Femur (tissue), 1 donor: Measurements from ENCODE around the gene CLOCK.
A peak's percentile ranks its signal among the peaks of the same experiment; 100 is the strongest.
"Not testable (repeated sequence)": the region's sequence is repeated elsewhere in the genome, so short reads cannot be mapped to it uniquely, and the experiment has no call there.

ENCODE experiments used
- DNase-seq: peaks from one replicate; pipeline ENCODE4 v3.0.0-alpha.2; 2017

The CLOCK gene

DNA sequence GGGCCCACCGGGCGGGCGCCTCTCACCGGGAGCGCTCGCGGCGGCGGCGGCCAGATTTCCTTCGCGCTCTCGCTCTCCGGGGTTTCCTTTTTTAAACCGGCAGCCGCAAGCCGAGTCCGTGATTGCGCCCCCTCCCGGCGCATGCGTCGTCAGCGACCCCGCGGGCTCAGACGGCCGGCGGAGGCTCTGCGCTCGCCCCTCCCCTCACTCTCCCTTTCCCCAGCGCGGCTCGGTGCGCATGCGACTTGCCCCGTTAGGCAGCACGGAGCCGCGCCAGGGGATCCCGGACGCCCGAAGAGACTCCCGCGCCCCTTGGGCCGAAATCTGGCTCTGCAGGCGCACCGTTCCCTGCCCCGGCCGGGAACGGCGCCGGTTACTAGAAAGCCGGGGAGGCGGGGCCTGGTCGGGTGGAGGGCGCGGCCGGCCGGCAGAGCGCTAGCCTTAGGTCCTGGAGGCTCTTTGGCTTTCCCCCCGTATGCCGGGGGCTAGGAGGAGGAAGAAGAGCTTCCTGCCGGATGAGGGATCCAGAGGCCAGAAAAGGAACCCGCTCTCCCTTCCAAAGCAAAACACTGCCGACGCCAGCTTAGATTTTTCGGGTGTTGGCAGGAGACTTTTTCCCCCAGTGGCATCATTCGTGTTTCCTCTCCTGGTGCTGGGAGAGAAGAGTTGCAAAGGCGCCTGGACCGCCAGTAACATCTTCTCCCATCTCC lies at the start of gene CLOCK:
CLOCK (minus strand) TSS at position 154 of the 710 bp plus-strand sequence. CDS start 64,124 bp downstream, outside the sequence.
- peak; percentile 92 for DNase-seq

DNA sequence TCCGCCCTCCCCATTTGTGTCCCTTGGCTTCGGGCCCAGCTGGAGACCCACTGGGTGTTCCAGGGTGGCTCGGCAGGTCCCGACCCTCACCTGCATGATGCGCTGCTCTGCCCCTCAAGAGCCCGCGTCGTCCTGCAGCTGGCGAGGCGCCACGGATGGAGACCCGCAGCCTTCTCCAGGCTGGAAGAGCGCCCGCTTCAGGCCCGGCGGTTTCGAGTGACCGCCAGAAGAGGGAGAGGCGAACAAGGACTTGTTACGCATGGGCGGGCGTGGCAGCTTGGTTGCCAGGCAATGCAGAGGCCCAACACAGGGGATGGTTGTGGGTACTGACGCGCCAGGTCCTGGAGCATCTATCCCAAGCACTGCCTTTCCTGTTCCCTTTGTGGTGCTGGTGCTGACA lies 45.3 kb upstream of the CLOCK start, which contains the start of gene PDCL2:
PDCL2 (minus strand) TSS at position 232 of the 400 bp plus-strand sequence; CDS start at position 96, 136 bp downstream.
- no peak for DNase-seq

GRCh38 chr4:55588160-55588559 lies 41.5 kb upstream of the CLOCK start:
- DNase-seq = no peak

DNA sequence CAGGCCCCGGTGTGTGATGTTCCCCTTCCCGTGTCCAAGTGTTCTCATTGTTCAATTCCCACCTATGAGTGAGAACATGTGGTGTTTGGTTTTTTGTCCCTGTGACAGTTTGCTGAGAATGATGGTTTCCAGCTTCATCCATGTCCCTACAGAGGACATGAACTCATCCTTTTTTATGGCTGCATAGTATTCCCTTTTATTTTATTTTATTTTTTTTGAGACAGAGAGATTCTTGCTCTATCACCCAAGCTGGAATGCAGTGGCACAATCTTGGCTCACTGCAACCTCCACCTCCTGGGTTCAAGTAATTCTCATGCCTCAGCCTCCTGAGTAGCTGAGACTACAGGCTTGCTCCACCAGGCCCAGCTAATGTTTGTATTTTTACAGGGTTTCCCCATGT lies 36.1 kb upstream of the CLOCK start:
- DNase-seq = not testable (repeated sequence)

GRCh38 chr4:55578341-55579010 lies 31.8 kb upstream of the CLOCK start:
- no peak for DNase-seq

DNA sequence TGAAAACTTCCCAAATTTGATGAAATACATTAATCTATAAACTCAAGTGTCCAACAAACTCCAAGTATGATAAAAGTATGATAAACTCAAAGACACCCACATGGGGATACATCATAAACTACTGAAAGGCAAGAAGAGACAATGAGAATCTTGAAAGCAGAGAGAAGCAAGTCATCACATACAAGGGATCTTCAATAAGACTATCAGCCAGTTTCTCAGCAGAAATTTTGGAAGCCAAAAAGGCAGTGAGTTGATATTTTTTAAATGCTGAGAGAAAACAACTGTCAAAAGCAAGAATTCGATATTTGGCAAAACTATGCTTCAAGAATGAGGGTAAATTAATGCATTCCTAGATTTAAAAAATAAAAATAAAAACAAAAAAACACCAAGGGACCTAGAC lies 28.8 kb upstream of the CLOCK start:
- DNase-seq = no peak

GRCh38 chr4:55574252-55574651 lies 27.5 kb upstream of the CLOCK start:
- DNase-seq = no peak

GRCh38 chr4:55571806-55572205 lies 25.1 kb upstream of the CLOCK start:
- DNase-seq = no peak

GRCh38 chr4:55568905-55569504 lies 22.3 kb upstream of the CLOCK start:
- no peak for DNase-seq

DNA sequence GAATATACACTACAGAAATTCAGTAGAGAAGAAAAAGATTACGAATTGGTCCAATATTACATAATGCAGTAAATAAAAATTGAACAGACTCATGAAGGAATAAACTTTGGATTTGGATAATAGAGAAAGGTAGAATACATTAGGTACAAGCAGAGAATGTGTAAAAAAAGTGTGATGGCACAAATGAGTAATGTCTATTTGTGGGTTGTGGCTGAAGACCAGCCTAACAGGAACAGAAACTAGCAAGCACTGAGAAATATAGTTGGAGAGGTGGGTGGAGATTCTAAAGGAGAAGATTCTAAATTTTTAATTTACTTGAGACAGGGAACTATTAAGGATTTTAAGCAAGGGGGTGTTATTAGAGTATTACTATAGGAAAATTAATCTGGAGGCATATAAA lies 15.2 kb upstream of the CLOCK start:
- DNase-seq = no peak

DNA sequence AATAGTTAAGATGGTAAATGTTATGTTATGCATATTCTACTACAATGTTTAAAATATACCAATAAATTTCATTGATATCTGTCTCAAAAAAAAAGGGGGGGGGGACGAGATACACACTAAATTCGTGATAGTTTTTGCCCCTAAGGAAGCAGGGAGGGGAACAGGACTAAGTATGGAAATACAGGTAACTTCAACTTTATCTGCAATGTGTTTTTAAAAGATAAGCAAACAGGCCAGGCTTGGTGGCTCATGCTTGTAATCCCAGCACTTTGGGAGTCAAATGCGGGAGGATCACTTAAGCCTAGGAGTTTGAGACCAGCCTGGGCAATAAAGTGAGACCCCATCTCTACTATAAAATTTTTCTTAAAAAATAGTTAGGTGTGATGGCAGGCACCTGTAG lies 13.4 kb upstream of the CLOCK start:
- DNase-seq = no peak

DNA sequence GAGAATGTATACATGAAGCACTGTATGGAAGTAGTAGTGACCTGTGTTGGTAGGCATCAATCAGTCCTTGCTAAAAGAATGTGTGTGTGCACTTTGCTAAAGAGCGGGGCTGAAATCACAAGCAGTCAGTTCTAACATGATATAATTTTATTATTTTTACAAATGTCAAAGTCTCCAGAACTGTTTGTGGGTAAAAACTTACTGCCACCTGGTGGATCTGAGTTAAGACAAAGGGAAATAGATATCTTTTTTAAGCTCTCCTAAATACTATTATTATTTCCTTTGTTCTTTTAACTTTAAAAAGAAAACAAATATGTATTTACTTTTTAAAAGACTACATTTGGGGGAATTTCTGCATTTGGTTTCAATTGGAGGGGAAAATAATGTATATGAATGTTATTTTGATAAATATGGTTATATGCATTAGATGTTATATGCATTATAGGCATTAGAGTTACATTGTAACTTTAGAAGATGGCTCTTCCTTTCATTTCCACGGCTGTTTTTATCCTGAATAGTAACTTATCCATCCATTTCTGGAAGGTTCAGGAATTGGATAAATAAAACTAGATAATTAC lies 7.8 kb upstream of the CLOCK start:
- no peak for DNase-seq

- DNase-seq = peak; percentile 51
Measured at GRCh38 chr4:55553441-55554201, 6.9 kb upstream of the CLOCK start.

- DNase-seq = not testable (repeated sequence)
Measured at GRCh38 chr4:55551964-55552363, 5.3 kb upstream of the CLOCK start.

GRCh38 chr4:55549888-55550287 lies 3.2 kb upstream of the CLOCK start:
- no peak for DNase-seq

DNA sequence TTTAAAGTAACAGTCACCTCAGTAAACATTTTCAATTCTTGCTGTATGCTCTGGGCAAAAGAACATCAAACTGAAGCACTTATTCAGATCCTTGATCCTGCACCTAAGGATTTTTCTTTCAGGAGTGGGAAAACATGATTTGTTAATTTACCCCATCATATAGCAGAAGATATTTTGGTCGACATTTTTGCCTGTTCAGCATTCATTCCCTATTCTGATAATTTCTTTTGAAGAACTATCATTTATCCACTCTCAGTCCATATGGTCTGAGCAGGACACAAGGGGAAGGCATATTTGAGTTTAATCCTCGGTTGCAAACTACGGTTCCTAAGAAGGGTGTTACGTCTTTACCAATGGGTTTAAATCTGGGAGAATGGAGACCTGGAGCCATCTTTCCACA lies 1.2 kb upstream of the CLOCK start:
- DNase-seq = no peak

- DNase-seq = no peak
Measured at GRCh38 chr4:55547466-55547770, 709 bp upstream of the CLOCK start.

- no peak for DNase-seq
Measured at GRCh38 chr4:55546506-55546755, 278 bp downstream of the CLOCK start.

DNA sequence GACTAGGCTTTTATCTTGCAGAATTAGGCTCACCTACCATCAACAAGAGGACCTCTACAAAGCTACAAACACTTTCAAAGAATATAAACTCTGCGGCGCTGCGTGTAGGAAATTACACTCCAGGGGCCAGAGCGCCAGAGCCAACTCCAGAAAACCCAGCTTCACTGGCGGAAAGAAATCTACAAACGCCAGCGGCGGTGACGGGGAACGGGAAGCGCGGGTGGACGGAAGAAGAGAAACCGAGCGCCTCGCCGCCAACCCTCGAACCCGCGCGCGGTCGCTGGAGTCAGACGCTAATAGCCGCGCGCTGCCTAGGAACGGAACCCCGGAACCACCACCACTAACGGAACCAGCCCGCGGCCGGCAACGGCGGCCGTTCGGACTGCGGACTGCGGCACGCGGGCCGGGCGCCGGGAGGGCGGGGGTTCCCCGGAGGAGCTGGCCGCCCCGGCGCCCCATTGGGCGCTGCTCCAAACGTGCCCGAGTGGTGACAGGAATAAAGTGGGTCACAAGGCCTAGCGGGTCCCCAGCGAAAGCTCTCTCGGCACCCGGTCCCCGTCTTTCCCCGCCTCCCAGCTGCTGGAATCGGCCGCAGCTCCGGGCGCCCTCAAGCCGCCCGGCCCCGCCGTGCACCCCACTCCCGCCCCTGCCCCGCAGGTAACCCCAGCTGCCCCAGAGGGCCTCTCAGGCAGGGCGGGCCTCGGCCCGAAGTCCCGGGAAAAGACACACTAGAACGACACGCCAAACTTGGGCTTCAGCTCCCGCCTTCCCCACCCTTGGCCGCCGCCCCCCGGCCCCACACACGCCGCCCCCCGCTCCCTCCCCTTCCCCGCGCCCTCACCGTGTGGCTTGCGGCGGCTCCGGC lies 836 bp downstream of the CLOCK start:
- DNase-seq = peak; percentile 89

DNA sequence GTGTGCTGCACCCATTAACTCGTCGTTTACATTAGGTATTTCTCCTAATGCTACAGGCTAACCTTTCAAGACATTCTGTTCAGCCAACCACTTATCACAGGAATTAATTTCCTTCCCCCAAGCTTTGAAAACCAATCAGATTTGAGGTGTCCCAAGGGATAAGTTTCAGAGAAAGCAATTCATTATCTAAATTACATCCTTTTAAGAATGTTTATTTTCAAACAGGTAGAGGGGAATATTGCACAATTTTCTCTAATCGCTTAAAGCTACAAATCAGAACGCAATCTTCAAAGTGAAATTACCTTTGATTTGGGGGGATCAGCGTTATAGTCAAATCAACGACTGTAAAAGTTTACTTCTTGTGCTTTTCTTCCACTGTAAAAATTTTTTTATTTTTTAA lies 1.6 kb downstream of the CLOCK start:
- DNase-seq = no peak

- DNase-seq = no peak
Measured at GRCh38 chr4:55543858-55544257, 2.9 kb downstream of the CLOCK start.

GRCh38 chr4:55540271-55540670 lies 6.4 kb downstream of the CLOCK start:
- no peak for DNase-seq
